ENCODE results near the gene RAB9A.

GRCh38 chrX:13666836-13667235 lies 22.1 kb upstream of the RAB9A start:
- TF ChIP-seq HNF4G (IDR thresholded peaks at IDR 0.05) (no peak), MAX (IDR thresholded peaks at IDR 0.05) (no peak), REST (IDR thresholded peaks at IDR 0.05) (no peak), ZBTB33 (IDR thresholded peaks at IDR 0.05) (no peak), CTCF (IDR thresholded peaks at IDR 0.05; ENCODE audit: low read depth, low read length, missing input control) (no peak), RAD21 (IDR thresholded peaks at IDR 0.05) (no peak), ATF3 (IDR thresholded peaks at IDR 0.05) (no peak), SP1 (IDR thresholded peaks at IDR 0.05) (no peak), FOXA1 (IDR thresholded peaks at IDR 0.05) (no peak), GABPA (IDR thresholded peaks at IDR 0.05 in 1 of 2, conservative IDR thresholded peaks at IDR 0.05 in 1 of 2) (no peak)
